Endothelial cell of umbilical vein (primary cell): ENCODE measurements around the gene SPDEF. TPM values are rescaled to one million over a fixed set of nuclear protein-coding genes. Genes with fewer than 3 reads are reported as not detected.

Experiments
- BruUV-seq: library from RNA; stranded (reverse); fragments of 400-500 nt; replicated peaks from 2 replicates; lab custom pipeline; 2021; lab: Mats Ljungman, UMichigan
- CTCF ChIA-PET: fragments of 300-600, 350-600 bp; sonication (Branson Sonifier 250); formaldehyde crosslinking; loops from one replicate; lab custom pipeline; 2021; ENCODE audit warnings: antibody characterized with exemption, inconsistent platforms; lab: Charles Lee
- POLR2A ChIA-PET: fragments of 300-600, 350-600 bp; sonication (Branson Sonifier 250); formaldehyde crosslinking; loops from one replicate; lab custom pipeline; 2021; ENCODE audit warnings: antibody characterized with exemption, inconsistent platforms; lab: Charles Lee
- DNase-seq: peaks from one replicate; pipeline ENCODE4 v3.0.0-alpha.2; 2011; ENCODE audit warnings: low read depth, low spot score
- FAIRE-seq: peaks from 2 replicates; lab custom pipeline; 2011; peaks lifted over from hg19 to GRCh38; lab: Jason Lieb, UNC
- H2AFZ ChIP-seq: 2 replicates; pipeline ENCODE4 v1.6.0; 2012; ENCODE audit warnings: low read depth, low read length, control low read depth, inconsistent platforms
- H3K27ac ChIP-seq: 2 replicates; pipeline ENCODE4 v1.5.1; 2011; ENCODE audit warnings: low read depth, mild to moderate bottlenecking, control low read depth, low read length, moderate library complexity; ENCODE audit not compliant: insufficient read depth
- H3K27me3 ChIP-seq, 2 experiments: 2 replicates each; pipeline versions ENCODE4 v1.6.0 to v1.6.1; 2011; ENCODE audit warnings: low read length in 2 of 2, mixed read lengths in 1 of 2; ENCODE audit not compliant: control insufficient read depth in 2 of 2, insufficient read depth in 2 of 2
- H3K36me3 ChIP-seq, 2 experiments: 2 replicates in 1 of 2; 3 replicates in 1 of 2; pipeline ENCODE4 v1.5.1; 2011; ENCODE audit warnings: low read length in 2 of 2, mild to moderate bottlenecking in 1 of 2, moderate library complexity in 1 of 2; ENCODE audit not compliant: control insufficient read depth in 2 of 2, insufficient read depth in 2 of 2; ENCODE audit errors: extremely low read depth in 1 of 2
- H3K4me1 ChIP-seq: 3 replicates; pipeline ENCODE4 v1.5.1; 2011; ENCODE audit warnings: mild to moderate bottlenecking, low read length; ENCODE audit not compliant: control insufficient read depth, insufficient read depth; ENCODE audit errors: extremely low read depth
- H3K4me2 ChIP-seq: 2 replicates; pipeline ENCODE4 v1.6.1; 2011; ENCODE audit warnings: low read length, control low read depth, mixed read lengths; ENCODE audit not compliant: insufficient read depth
- H3K4me3 ChIP-seq, 3 experiments: fragments of 200-600 bp in 1 of 3; sonication (generic), shearing (Covaris generic) in 1 of 3; replicated peaks in 1 of 3; 2 replicates each; pipeline ENCODE4 v1.5.1; 2011 to 2016; ENCODE audit warnings: control low read depth in 3 of 3, low read length in 3 of 3, mild to moderate bottlenecking in 2 of 3, inconsistent platforms in 1 of 3, low read depth in 1 of 3, moderate library complexity in 1 of 3; ENCODE audit not compliant: insufficient read depth in 1 of 3
- H3K79me2 ChIP-seq: 2 replicates; pipeline ENCODE4 v1.6.0; 2012; ENCODE audit warnings: low read length, inconsistent platforms; ENCODE audit not compliant: control insufficient read depth, insufficient read depth
- H3K9ac ChIP-seq: replicated peaks from 2 replicates; pipeline ENCODE3; 2011; ENCODE audit warnings: low read length, control low read depth; ENCODE audit not compliant: insufficient read depth; ENCODE audit errors: extremely low read depth
- H3K9me1 ChIP-seq: replicated peaks from 3 replicates; pipeline ENCODE4 v1.6.0; 2011; ENCODE audit warnings: mild to moderate bottlenecking, low read length; ENCODE audit not compliant: control insufficient read depth, insufficient read depth; ENCODE audit errors: extremely low read depth
- H3K9me3 ChIP-seq: replicated peaks from 2 replicates; pipeline ENCODE4 v1.5.1; 2012; ENCODE audit warnings: low read length, inconsistent platforms; ENCODE audit not compliant: control insufficient read depth, insufficient read depth
- H4K20me1 ChIP-seq: replicated peaks from 2 replicates; pipeline ENCODE3; 2011; ENCODE audit warnings: mild to moderate bottlenecking, low read length; ENCODE audit not compliant: control insufficient read depth, insufficient read depth; ENCODE audit errors: extremely low read depth
- CTCF ChIP-seq, 2 donors: IDR thresholded peaks; 1 replicate in 1 of 2; 2 replicates in 1 of 2; pipeline ENCODE4 v1.5.1; 2011; ENCODE audit warnings: low read length in 2 of 2, mild to moderate bottlenecking in 2 of 2, moderate library complexity in 2 of 2, control low read depth in 1 of 2, inconsistent platforms in 1 of 2, low read depth in 1 of 2; ENCODE audit not compliant: insufficient read depth in 1 of 2; ENCODE audit errors: extremely low read depth in 1 of 2
- EZH2 ChIP-seq: IDR thresholded peaks from 2 replicates; pipeline ENCODE4 v1.6.1; 2012; ENCODE audit warnings: borderline replicate concordance, low read depth, mild to moderate bottlenecking, moderate library complexity, low read length, inconsistent platforms; ENCODE audit not compliant: severe bottlenecking
- FOS ChIP-seq: IDR thresholded peaks from 2 replicates; pipeline ENCODE4 v1.6.1; 2011; ENCODE audit warnings: mild to moderate bottlenecking, low read length, moderate library complexity, borderline replicate concordance; ENCODE audit not compliant: insufficient read depth
- GATA2 ChIP-seq: IDR thresholded peaks from 2 replicates; pipeline ENCODE4 v1.7.0; 2011; ENCODE audit warnings: low read depth, mild to moderate bottlenecking, moderate library complexity, mixed read lengths, low read length; ENCODE audit not compliant: insufficient read length, insufficient read depth
- JUN ChIP-seq: IDR thresholded peaks from 2 replicates; pipeline ENCODE4 v1.6.1; 2011; ENCODE audit warnings: borderline replicate concordance, low read depth; ENCODE audit not compliant: insufficient read length, insufficient read depth
- MAX ChIP-seq: IDR thresholded peaks from 2 replicates; pipeline ENCODE4 v1.6.1; 2011; ENCODE audit not compliant: insufficient read depth, insufficient read length
- MYC ChIP-seq: IDR thresholded peaks from one replicate; pipeline ENCODE4 v1.6.1; 2011; ENCODE audit warnings: mild to moderate bottlenecking, low read depth, low read length
- POLR2A ChIP-seq: IDR thresholded peaks from 2 replicates; pipeline ENCODE4 v1.6.1; 2012; ENCODE audit warnings: low read depth, mild to moderate bottlenecking, control low read depth, low read length
- POLR2AphosphoS5 ChIP-seq: IDR thresholded peaks from 2 replicates; pipeline ENCODE4 v1.6.1; 2012; ENCODE audit warnings: low read depth, mild to moderate bottlenecking, control low read depth, low read length, moderate library complexity; ENCODE audit not compliant: insufficient read depth
- dilution Hi-C: fragments of 300-500 bp; cut with MboI; formaldehyde crosslinking; loops from one replicate; pipeline ENCODE4 v1.15.0; 2019; ENCODE audit warnings: low sequenced_read_pairs; ENCODE audit not compliant: extremely low pct_ligation_motif_present
- intact Hi-C: fragments of 100-400 bp; cut with micrococcal nuclease; formaldehyde crosslinking; loops from one replicate; pipeline ENCODE4 v1.10.0; 2022
- polyA plus RNA-seq, 4 experiments: library from polyadenylated mRNA; depleted of rRNA in 3 of 4; stranded (reverse) in 3 of 4; unstranded in 1 of 4; fragments of >200 nt; gene quantifications; 2 replicates each; pipeline versions ENCODE4 v1.2.1 to v1.2.3, GENCODE V29; 2011 to 2012; ENCODE audit warnings: missing spikeins in 1 of 4
- total RNA-seq: library from RNA; stranded (reverse); gene quantifications from 2 replicates; pipeline ENCODE4 v1.2.3, GENCODE V29; 2021

The SPDEF gene
- total and polyA plus RNA-seq, 2 donors (not counting 3 experiments of a cell fraction or from before 2014, with no cell fraction given) = not detected

DNA sequence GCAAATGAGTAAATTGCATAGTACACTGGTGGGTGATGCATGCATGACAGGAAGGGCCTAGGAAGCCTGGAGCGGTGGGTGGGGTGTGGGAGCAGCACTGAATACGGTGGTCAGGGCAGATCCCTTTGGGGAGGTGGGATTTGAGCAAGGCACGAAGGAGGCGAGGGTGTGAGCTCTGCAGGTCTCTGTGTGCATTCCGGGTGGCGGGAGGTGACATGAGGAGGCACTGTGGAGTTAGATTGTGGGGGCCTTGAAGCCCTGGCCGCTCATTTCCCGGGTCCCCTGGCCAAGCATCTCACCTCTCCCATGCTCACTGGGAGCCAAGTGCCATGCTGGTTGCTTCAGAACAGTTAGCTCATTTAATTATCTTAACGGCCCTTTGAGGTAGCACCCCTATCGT, 6.2 kb upstream of the SPDEF start:
- H2AFZ ChIP-seq = no peak overlapping the region
- peaks cover 5% of the 10 kb centered on the region for H3K4me1 ChIP-seq
- POLR2A ChIA-PET = no interaction called here
- no peaks in the 10 kb centered on the region for H4K20me1 ChIP-seq
- no peak overlapping the region for H3K27ac ChIP-seq
- H3K36me3 ChIP-seq = no peaks in the 10 kb centered on the region
- H3K79me2 ChIP-seq = no peaks in the 10 kb centered on the region
- CTCF ChIA-PET = interaction anchor here (1.2 kb wide), 1 partner anchor 425 kb away, joined by 3 read pairs; no protein-coding TSS in a partner anchor
- no peak overlapping the region for H3K9ac ChIP-seq
- no peak for FAIRE-seq
- no peak overlapping the region for H3K4me2 ChIP-seq
- no peak for DNase-seq
- dilution Hi-C loops (no loop called here), intact Hi-C loops (loop anchor here (5.0 kb wide), 1 partner anchor 35 kb away; no protein-coding TSS in a partner anchor)
- TF ChIP-seq CTCF (IDR thresholded peaks at IDR 0.05; ENCODE audit: extremely low read depth in 1 of 2, insufficient read depth in 1 of 2, low read depth in 1 of 2, low read length in 2 of 2) (no peak), MAX (no peak)
- no peak overlapping the region for H3K4me3 ChIP-seq
- H3K27me3 ChIP-seq = no peaks in the 10 kb centered on the region
- no TSS peak for BruUV-seq
- H3K9me3 ChIP-seq = no peaks in the 10 kb centered on the region
- H3K9me1 ChIP-seq = no peaks in the 10 kb centered on the region

GRCh38 chr6:34561227-34561530, 5.0 kb upstream of the SPDEF start:
- H4K20me1 ChIP-seq = no peaks in the 10 kb centered on the region
- no peaks in the 10 kb centered on the region for H3K79me2 ChIP-seq
- dilution Hi-C loops = no loop called here
- H3K4me2 ChIP-seq = no peak overlapping the region
- H3K27me3 ChIP-seq = no peaks in the 10 kb centered on the region
- no peak overlapping the region for H3K9ac ChIP-seq
- ChIA-PET POLR2A (no interaction called here), CTCF (interaction anchor here (1.1 kb wide), 3 partner anchors 14 to 101 kb away, joined by 3 to 6 read pairs (median 5); no protein-coding TSS in a partner anchor)
- H3K27ac ChIP-seq = no peak overlapping the region
- DNase-seq (no peak), FAIRE-seq (no peak)
- H2AFZ ChIP-seq = no peak overlapping the region
- no peak overlapping the region for H3K4me3 ChIP-seq
- no peak for TF ChIP-seq GATA2
- TF ChIP-seq MYC = no peak
- no peak for TF ChIP-seq POLR2A
- no peak for TF ChIP-seq EZH2
- TF ChIP-seq JUN = no peak
- TF ChIP-seq POLR2AphosphoS5 = no peak
- TF ChIP-seq CTCF (IDR thresholded peaks at IDR 0.05; ENCODE audit: extremely low read depth in 1 of 2, insufficient read depth in 1 of 2, low read depth in 1 of 2, low read length in 2 of 2) = no peak
- TF ChIP-seq MAX = no peak
- TF ChIP-seq FOS = no peak
- no peaks in the 10 kb centered on the region for H3K36me3 ChIP-seq
- no peaks in the 10 kb centered on the region for H3K9me3 ChIP-seq
- intact Hi-C loops = loop anchor here (5.0 kb wide), 1 partner anchor 34 kb away; no protein-coding TSS in a partner anchor
- H3K9me1 ChIP-seq = no peaks in the 10 kb centered on the region
- H3K4me1 ChIP-seq = peaks cover 5% of the 10 kb centered on the region
- no TSS peak for BruUV-seq
